ENCODE measurements around the gene CXCL8. TPM values are rescaled to one million over a fixed set of nuclear protein-coding genes. Genes with fewer than 3 reads are reported as not detected.

The CXCL8 gene
- total and polyA plus RNA-seq, 2 of the 8 experiments (the other 6 are each of a cell fraction or from before 2014, with no cell fraction given): not detected

DNA sequence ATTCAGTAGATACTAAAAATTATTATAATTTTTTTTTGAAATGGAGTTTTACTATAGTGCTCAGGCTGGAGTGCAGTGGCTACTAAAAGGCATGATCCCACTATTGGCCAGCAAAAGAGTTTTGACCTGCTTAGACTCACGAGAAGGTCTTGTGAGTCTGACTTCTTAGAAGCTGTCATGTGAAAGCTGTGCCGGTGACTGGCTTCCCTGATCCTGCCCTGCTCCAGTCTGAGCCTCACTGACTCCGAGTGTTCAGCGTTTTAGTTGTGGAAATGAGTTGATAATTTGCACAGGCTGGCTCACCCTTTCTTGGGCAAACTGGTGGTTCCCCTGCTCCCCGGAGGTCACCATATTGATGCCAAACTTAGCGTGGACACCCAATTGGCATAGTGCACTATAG is 16.4 kb upstream of the CXCL8 start (continued):
- TF ChIP-seq JUND (IDR thresholded peaks at IDR 0.05; ENCODE audit: low read length) (no peak), E2F6 (IDR thresholded peaks at IDR 0.05) (no peak), CBX8 (IDR thresholded peaks at IDR 0.05; ENCODE audit: borderline replicate concordance, low read depth, low read length) (no peak), CTBP2 (IDR thresholded peaks at IDR 0.05; ENCODE audit: borderline replicate concordance, insufficient read depth, insufficient read length, low read length) (no peak), HDAC2 (IDR thresholded peaks at IDR 0.05; ENCODE audit: borderline replicate concordance in 1 of 2, low read depth in 2 of 2, low read length in 2 of 2) (no peak), FOSL1 (IDR thresholded peaks at IDR 0.05; ENCODE audit: insufficient read depth, low read depth, low read length) (no peak)

All from H1 (cell line).